C4-2B (cell line): ENCODE results near the gene VPS72.

Experiments
- CTCF ChIP-seq: fragments of 450-650 bp; conservative IDR thresholded peaks from 2 replicates; pipeline ENCODE4 v1.5.1; 2017; ENCODE audit warnings: mild to moderate bottlenecking
- ZFX ChIP-seq: fragments of 450-650 bp; IDR thresholded peaks from 2 replicates; pipeline ENCODE4 v1.6.1; 2017

GRCh38 chr1:151199873-151200581 lies 10.0 kb upstream of the VPS72 start:
- TF ChIP-seq CTCF = no peak
- TF ChIP-seq ZFX = no peak
